NCI-H69 (cell line): ENCODE data around the gene RERE.
A peak's percentile ranks its signal among the peaks of the same experiment; 100 is the strongest.

ENCODE experiments used
- DNase-seq: peaks from one replicate; lab custom pipeline; 2025; lab: John Stamatoyannopoulos, UW

Gene RERE

DNA sequence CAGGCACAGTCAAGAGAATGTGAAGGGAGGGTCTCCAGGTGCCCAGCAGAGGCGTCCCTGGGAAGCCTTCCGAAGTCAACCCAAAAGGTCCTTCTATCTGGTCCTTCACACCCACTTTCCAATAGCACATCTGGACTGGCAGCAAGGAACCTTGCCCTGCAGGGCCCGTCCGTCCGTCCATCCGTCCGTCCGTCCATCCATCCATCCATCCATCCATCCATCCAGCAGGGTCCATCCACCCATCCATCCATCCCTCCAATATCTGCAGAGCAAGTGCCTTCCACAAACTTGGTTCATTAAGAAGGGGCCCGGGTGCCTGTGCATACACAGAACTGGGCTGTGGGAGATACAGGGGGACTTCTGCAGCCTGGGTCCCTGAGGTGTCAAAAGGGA lies 468.0 kb downstream of the RERE start:
- no peak for DNase-seq

DNA sequence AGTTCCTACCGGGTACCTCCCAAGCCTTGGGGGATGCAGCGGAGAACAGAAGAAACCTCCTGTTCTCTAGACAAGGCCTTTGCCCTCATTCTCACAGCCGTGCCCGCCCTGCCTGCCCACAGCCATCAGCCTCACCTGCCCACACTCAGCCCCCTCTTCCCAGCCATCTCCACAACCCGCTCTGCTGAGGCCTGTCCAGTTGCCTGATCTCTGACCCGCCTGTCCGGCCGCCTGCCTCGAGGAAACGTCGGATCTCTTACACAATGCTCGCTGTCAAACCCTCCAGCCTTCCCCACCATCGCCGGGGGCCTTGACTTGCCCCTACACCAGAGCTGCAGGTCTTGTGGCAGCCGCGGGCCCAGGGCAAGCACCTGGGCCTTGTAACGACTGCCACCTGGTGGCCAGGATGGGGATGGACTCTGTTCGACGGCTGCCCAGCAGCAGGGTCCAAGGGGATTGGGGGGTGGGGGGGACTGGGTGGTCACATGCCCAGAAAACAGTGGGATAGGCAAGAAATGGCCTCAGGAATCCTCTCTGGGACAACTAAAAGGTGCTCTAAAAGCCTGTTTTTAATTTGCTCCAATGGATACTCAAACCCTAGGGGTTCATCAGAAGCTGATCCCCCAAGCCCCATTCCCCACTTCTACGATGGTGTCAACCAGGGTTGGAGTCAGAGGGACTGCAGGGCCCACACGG lies 468.5 kb downstream of the RERE start:
- DNase-seq, result peak; percentile 56

DNA sequence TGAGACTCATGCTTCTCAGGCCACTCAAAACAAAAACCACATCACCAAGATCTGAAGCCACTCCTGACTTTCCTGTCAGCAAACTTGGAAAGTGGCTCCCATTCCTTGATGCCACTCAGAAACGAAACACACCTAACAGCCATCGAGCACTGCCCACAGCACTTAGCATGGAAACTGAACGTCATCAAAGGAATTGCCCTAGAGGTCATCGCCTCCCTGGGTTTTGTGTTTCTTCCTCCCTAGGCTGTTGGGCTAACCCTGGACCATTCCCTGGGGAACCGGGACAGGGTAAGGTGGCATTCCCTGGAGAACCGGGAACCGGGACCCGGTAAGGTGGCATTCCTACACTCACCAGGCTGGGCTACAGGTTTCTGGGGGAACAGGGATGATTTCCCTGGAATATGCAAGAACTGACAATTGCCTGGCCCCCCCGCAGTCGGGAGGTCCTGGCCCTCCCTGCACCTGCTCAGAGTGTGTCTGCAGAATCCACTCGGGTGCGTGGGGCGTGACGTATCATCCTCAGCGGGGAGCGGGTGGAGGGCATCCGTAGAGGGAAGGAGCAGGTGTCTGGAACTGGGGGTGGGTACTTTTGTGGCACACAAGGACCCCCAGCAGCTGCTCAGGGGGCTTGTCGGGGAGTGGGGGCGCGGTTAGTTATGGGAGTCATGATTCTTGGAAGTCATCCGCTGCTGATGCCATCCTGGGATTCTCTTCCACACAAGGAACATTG lies 469.2 kb downstream of the RERE start:
- no peak for DNase-seq

DNA sequence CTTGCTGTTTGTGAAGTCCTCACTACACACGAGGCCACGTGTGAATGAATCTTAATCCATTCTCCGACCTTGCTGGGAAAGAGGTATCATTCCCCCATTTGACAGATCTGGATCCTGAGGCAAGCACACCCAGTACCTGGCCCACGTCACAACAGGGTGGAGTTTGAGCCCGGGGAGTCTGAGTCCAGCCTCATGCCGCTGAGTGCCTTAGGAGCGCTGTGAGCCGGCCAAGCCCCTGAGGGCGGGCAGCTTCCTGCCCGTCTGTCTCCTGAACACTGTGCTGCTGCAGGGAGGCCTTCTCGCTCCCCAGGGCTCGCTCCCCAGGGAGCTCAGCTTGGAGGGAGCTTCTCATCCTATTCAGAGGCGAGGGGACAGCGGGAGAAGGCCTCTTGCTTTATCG lies 469.8 kb downstream of the RERE start:
- peak; percentile 78 for DNase-seq

DNA sequence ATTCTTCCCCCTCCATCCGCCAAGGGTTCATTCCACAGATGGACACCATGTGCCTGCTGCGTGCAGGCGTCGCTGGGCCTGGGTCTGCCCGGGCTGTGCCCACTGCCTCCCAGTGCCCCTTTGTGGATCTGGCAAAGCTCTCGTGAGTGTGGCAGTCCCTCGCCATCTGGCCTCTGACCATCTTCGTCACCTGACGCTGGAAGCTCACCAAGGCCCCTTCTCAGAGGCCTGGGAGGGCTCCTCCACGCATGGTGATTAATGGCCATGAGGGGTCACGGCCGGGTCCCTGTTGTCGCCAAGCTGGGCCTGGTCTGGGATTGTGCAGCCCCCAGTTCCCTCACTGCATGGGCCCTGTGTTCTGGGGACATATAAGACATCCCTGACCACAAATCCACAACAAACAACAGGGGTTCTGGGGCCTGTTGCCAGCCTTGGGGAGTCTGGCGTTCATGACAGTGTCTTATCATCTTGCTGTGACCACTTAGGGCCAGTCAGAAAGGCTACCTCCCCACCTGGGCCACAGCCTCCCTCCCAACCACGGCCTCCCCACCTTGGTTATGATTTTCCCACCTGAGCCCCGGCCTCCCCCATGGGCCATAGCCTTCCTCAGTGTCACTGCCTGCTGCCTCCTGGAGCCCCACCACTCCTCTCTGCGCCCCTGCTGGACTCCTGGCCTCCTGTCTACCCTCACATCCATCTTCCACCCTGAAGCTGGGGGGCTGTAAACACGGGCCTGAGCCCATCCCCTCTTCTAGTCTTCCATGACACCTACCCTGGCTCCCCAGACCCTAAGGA lies 471.6 kb downstream of the RERE start:
- DNase-seq, result no peak

DNA sequence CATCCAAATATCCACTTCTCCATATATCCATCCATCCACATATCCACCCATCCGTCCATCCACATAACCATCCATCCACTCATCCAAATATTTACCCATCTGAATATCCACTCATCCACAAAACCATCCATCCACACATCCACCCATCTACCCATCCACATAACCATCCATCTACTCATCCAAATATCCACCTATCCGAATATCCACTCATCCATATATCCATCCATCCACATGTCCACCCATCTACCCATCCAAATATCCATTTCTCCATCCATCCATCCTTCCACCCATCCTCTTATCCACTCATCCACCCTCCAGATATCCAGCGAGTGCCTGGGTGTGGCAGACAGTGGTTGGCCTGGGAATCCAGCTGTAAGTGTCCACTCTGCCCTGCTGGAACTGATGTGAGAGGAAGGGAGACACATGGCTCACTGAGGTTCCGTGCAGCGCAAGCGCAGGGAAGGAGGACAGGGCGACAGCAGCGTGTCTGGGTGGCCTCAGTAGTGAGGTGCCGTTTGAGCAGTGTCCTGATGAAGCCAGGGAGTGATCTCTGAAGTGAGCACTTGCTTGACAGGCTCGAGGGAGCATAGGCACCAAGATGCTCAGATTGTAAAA lies 472.4 kb downstream of the RERE start:
- no peak for DNase-seq

DNA sequence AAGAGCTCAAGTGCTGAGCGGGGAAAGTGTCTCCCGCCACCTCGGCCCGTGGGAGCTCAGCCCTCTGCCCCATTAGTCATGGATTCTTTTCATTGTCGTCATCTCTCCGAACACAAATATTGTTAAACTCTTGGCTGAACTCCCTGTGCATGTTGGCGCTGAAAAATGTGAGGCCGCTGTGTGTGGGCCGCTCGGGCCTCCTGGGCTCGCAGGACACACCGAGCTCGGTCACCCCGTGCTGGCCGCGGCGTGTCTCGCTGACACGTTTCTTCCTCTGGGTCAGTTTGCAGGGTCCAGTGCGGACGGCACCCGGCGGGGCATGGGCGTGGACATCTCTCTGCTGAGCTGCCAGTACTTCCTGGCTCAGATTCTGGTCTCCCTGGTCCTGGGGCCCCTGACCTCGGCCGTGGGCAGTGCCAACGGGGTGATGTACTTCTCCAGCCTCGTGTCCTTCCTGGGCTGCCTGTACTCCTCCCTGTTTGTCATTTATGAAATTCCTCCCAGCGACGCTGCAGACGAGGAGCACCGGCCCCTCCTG lies 473.9 kb downstream of the RERE start:
- DNase-seq, result no peak

DNA sequence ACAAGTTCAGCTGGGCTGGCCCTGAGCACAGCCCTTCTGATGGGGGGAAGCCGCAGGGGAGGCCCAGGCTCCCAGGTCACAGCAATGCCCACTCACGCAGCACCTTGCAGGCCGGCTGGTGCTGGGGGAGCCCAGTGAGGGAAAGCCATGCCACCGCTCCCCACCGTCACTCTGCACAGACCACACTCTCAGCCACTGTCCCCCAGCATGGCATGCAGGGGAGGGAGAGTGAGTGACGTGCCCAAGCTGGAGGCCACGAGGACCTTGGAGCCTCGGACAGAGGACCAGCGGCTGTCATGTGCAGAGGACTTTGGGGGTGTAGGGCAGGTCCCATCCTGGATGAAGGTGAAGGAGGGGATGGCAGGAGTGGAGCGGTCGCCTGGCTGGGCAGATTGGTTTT lies 474.4 kb downstream of the RERE start:
- no peak for DNase-seq

DNA sequence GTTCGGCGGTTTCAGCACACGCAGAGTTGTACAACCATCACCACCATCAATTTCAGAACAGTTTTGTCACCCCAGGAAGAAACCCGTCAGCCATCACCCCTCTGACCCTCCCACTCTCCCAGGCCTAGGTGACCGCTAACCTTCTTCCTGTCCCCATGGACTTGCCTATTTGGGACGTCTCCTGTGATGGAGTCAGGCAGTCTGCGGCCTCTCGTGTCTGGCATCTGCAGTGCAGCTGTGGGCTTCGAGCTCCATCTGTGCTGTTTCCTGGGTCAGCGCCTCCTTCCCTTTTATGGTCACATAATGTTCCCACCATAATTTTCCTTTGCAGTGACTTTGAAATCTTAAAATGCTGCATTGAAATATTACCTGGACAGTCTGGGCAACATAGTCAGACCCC lies 475.1 kb downstream of the RERE start:
- DNase-seq, result no peak

DNA sequence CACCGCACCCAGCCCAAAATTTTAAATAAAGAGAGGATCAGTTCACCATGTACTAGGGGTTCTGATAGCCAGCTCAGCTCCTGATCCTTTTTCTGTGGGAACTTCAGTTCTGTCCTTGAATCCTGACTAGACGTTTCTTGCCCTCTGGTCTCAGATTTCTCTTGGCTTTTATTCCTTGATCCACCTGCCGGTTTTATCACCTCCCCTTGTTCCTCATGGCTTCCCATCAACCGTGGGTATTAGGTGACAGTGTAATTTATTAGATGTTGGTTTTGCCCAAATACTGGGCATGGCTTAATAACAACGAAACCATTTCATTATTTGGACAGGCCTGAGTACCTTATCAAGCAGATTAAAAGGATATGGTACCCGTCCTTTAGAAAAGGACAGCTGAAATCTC lies 477.0 kb downstream of the RERE start:
- DNase-seq, result no peak

DNA sequence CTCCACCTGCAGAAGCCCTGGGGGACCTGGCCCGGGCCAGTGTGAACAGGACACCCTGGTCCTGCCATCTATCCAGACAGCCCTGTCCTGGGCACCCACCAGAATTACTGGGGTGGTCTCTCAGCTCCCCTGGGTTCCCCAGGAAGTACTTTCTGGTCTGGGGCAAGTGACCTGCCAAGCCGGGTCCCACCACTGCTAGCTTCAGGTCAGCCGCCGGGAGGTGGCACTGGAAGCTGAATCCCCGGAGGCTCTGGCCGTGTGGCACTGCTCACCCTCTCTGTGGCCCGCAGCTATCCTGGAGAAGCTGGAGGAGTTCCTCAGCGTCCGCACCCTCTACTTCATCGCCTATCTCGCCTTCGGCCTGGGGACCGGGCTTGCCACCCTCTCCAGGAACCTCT lies 478.2 kb downstream of the RERE start:
- no peak for DNase-seq

DNA sequence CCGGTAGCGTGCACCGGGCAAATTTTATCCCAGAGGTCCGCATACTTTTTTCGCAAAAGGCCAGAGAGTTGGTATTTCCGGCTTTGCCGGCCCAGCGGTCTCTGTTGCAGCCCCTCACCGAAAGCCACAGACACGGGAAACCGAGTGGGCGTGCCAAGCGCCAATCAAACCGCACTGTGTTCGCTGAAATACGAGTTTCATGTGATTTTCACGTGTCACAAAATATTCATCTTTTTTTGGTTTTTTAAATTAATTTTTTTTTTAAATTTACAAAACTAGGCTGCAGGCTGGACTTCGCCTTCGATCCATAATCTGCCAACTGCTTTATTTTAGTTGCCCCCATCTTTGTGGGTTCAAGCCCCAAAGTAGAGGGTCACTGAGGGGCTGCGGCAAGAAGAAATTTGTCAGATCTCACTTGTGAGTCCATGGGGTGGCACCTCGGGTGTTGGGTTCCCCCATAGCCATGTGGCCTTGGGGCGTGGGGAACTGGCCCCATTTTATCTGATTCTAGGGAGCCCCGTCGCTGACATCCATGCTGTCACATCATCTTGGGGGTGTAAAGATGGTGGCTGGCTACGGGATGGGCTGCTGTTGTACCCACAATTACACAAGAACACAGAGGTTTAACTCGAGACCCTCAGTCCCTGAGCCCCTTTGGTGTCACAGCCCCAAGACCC lies 478.8 kb downstream of the RERE start:
- no peak for DNase-seq

DNA sequence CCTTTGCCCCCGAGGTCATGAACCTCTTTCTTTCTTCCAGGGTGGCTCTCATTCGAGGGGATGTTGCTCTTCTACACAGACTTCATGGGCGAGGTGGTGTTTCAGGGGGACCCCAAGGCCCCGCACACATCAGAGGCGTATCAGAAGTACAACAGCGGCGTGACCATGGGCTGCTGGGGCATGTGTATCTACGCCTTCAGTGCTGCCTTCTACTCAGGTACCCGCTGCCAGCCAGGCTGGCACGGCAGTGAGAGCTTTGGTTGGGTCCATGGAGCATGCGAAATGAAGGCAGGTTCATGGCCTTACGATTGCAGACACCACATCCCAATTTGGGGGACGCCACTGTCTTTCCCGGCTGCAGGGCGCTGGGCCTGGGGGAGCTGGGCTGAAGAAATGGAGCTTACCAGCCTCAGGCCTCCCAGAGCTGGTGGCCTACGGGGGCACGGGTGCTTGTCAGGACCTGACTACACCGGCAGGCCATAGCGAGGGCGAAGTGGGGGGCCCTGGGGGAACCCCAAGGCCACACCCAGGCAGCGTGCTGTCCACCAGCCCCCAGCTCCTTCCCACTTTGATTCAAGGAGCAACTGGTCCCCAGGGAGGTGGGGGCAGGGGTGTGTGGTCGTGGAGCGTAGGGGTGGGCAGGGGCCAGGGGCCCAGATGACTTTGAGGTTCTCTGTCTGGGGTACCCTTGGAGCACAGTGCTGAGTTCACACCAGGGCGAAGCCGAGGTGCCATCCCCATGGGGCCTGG lies 479.5 kb downstream of the RERE start:
- DNase-seq, result no peak

DNA sequence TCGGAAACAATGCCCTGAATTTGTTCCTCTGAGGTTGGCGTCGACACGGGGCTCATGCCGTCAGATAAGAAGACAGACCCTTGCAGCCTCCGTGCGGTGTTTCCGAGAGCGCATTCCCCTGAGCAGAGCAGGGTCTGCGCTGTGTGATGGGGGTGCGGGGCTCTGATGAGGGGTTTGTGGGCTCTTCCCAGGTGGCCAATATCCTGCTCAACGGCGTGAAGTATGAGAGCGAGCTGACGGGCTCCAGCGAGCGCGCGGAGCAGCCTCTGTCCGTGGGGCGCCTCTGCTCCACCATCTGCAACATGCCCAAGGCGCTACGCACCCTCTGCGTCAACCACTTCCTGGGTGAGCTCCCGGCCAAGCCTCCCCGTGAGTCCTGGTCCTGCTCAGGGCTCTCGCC lies 482.2 kb downstream of the RERE start:
- no peak for DNase-seq

DNA sequence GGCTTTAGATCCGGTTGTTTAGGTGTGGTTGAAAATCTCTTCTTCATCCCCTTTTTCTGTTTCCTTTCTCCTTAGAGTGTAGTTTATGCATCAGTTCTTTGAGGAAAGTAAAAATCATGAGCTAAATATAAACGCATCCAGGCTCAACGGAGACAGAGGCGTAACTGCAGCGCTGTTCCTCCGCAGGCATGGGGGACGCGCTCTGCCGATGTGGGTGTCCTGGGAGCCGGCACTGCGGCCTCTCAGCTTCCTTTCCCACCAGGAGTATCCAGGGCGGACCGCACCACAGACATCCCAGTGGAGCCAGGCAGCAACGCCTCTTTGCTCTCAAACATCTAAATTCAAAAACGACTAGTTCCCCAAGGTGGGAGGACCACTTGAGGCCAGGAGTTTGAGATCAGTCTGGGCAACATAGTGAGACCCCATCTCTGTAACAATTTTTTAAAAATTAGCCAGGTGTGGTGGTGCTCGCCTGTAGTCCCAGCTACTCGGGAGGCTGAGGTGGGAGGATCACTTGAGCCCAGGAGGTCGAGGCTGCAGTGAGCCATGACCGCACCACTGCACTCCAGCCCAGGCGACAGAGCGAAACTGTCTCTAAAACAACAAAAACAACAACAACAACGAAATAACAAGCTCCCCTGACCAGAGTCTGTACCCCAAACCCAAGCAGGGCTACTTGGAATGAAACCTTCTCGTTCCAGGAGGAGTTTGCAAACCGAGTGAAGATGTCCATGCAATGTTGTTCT lies 483.2 kb downstream of the RERE start:
- no peak for DNase-seq

DNA sequence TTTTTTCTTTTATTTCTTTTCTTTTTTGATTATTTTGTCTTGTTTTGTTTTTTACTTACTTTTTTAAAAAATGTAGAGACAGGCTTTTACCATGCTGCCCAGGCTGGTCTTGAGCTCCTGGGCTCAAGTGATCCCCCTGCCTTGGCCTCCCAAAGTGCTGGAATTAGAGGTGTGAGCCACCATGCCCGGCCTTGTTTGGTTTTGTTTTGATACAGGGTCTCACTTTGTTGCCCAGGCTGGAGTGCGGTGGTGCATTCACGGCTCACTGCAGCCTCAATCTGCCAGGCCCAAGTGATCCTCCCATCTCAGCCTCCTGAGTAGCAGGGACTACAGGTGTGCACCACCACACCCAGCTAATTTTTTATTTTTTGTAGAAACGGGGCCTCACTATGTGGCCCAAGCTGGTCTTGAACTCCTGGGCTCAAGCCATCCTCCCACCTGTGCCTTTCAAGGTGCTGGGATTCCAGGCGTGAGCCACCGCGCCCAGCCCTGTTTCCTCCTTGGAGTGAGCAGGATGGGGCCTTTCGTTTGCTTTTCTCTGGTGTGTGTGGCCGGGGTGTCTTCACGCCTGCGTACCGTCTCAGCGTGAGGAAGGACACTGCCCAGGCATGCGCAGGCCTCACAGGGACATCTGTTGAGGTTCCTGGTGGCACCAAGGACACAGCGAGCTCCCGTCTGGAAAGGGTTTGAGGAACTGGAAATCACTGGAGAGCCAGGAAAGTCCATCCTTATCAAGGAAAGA lies 484.0 kb downstream of the RERE start:
- DNase-seq, result no peak

DNA sequence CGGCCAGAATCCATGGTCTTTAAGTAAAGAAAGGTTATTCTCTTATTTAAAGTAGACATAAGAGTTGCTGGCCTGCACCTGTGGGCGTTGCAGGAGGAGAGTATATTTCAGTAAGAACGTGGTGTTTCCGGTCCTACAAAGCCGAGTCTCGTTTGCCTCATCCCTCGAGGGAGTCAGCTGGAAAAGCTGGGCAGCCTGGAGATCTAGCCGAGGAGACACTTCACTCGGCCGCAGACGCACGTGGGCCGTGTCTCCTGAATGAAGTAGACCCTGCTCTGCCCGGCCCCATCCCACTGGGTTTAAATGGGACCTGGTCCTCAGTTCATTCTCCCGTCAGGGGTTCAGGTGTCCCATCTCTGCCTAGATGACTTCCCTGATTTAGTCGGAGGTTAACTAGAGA lies 484.6 kb downstream of the RERE start:
- no peak for DNase-seq

DNA sequence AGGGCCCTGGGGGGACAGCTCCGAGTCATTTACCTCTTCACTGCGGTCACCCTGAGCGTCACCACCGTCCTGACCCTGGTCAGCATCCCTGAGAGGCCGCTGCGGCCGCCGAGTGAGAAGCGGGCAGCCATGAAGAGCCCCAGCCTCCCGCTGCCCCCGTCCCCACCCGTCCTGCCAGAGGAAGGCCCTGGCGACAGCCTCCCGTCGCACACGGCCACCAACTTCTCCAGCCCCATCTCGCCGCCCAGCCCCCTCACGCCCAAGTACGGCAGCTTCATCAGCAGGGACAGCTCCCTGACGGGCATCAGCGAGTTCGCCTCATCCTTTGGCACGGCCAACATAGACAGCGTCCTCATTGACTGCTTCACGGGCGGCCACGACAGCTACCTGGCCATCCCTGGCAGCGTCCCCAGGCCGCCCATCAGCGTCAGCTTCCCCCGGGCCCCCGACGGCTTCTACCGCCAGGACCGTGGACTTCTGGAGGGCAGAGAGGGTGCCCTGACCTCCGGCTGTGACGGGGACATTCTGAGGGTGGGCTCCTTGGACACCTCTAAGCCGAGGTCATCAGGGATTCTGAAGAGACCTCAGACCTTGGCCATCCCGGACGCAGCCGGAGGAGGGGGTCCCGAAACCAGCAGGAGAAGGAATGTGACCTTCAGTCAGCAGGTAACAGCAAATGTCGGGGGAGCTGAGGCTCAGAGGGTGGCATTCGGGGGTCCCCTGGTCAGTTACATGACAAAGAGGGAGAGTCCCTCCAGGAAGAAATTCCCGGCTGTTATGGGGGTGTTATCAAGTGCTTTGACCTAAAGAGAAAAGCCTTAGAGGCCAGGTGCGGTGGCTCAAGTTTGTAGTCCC lies 486.9 kb downstream of the RERE start:
- no peak for DNase-seq

DNA sequence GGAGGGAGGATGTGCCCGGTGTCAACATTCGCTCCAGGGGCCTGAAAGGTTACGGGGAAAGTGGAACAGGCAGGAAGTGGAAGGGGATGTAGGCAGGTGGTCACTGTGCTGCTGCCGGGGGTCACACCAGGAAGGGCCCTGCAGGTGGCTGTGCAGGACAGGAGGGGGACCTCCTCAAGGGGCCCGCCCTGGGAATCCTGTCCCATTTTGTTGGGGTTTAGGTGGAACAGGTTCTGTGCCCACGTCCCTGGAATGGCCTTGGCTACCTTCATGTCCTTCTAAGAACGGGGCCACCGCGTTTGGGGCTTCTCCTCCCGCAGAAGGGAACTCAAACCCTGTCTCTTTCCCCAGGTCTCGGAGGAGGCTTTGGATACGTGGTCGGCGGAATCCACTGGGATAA lies 487.6 kb downstream of the RERE start:
- DNase-seq, result no peak
